NCI-H2196 treated with DMSO at 0.1 percent for 48 hours (cell line): ENCODE measurements around the gene PHF2.

Experiments used
- DNase-seq: peaks from one replicate; lab custom pipeline; 2025; ENCODE audit not compliant: unreplicated experiment; lab: John Stamatoyannopoulos, UW

PHF2 gene

GRCh38 chr9:93697352-93698139 is 121.2 kb downstream of the PHF2 start:
- no peak for DNase-seq

- no peak for DNase-seq
These were observed 121.9 kb downstream of the PHF2 start for GRCh38 chr9:93698140-93698908.

GRCh38 chr9:93699650-93700049 is 123.3 kb downstream of the PHF2 start:
- no peak for DNase-seq

GRCh38 chr9:93701494-93702218 is 125.3 kb downstream of the PHF2 start:
- DNase-seq: no peak

DNA sequence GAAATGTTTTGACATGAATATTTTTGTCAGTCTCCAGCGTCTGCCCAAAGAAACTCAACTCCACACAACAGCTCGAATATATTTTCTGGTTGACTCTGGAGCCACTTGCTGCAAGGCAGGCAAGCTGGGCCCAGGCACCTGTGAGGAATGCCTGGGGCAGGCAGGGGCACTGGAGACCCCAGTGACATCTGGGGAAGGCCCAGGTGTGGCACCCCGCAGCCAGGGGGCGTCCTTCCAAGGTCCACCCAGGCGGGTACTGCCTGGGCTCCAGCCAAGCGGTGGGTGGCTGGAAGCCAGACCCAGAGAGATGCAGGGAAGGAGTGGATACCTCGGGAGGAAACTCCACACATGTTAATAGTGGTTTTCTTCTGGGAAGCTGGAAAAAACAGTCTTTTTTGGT is 125.9 kb downstream of the PHF2 start:
- no peak for DNase-seq

DNA sequence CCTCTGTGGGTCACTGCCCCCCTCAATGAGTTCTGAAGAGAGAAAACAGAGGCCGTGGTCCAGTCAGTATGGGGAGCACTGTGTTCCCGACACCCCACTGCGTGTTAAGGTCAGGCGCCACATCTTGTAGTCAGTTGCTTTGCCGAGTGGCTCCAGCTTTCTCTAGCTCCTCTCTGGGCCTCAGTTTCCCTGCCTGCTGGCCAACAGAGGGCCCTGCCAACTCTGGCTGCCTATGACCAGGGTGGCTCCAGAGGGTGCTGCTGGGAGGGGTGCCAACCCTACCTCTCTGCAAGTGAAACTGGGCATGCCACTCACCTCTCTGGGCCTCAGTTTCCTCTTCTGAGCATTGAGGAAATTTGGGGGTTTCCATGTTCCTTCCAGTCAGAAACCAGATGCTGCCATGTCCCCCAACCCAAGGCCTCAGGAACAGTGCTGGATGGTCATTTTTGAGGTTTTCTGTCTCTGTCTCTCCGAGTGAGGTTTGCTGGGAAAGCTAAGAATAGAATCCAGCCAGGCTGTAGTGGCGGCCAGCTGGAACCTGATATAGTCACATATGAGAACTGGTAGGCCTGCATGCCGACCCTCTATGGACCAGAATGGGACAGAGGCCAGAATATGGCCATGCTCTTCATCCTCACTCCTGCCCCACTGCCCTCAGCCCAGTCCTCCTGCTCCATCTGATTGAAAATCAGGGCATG is 132.1 kb downstream of the PHF2 start:
- DNase-seq: no peak

- no peak for DNase-seq
These were observed 132.6 kb downstream of the PHF2 start for GRCh38 chr9:93708987-93709302.

GRCh38 chr9:93709600-93710369 is 133.4 kb downstream of the PHF2 start:
- DNase-seq: no peak

- no peak for DNase-seq
These were observed 134.0 kb downstream of the PHF2 start for GRCh38 chr9:93710370-93710723.

DNA sequence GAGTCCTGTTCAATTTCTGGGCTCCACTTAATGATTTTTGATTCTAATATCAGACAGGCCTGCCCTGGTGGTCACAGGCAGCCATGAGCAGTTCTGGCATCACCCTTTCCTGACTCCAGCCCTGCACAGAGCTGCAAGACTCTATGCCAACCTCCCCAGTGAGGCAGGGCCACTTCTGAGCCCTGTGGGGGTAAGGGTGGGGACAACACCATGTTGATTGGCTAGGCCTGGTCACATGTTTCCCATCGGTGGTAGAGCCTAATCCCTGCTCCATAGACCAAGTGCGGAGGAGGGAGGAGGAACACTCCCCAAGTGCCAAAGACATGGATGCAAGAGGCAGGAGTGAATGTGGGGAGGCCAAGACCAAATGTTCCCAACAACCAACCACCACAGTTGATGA is 134.6 kb downstream of the PHF2 start:
- DNase-seq: no peak

DNA sequence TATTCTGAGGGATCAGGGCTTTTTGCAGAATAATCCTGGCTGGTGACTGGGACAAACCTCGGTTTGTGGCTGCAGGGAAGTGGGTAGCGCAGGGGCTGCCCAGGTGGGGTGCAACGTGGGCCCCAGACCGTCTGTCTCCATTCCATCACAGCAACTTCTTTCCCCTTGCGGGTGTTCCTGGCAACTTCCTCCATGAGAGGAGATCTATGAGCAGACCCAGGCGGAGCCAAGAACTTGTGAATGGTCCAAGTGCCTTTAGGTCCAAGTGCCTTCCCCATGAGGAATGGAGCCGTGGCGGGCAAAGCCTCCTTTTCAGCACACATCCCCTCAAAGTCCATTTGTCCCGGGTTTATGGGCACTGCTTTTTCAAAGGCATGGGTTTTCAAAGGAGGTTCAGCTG is 136.5 kb downstream of the PHF2 start:
- no peak for DNase-seq

- no peak for DNase-seq
These were observed 137.3 kb downstream of the PHF2 start for GRCh38 chr9:93713716-93714115.

DNA sequence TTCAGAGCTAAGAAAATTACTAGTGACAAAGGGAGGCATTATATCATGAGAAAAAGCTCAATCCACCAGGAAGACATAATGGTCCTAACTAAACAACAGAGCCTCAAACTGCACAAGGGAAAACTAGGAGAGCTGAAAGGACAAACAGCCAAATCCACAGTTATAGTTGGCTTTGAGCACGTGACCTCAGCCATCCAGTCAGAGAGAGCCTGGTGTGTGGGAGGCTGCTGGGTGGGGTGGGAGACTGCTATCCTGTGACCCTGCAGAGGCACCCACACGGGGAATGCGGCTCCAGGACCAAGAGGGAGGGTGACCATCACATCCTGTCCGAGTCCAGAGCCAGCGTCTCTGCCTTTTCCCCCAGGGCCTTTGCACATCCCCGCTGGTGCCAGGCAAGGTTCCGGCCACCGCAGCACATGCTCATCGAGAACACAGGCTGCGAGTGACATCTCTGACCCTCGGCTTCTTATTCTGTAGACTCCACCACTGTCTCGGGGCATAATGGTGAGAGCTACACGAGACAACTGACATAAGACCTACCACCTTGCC is 145.1 kb downstream of the PHF2 start:
- DNase-seq: no peak

DNA sequence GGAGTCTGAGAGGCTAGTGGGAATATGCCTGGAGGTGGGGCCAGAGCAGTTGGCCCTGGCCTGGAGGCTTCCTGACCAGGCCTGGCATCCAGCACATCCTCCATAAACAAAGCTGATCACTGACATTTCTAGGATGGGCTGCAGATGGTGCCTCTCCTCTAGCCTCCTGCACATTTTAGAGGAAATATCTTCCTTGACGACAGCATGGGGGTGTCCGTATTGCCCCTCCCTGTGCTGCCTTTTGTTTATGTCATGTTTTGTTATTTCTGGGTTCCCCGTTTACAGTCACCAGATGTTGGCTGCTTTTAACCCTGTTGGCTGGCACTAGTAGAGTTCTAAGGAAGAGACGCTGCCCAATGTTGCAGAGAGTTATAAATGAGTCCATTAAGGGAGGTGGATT is 148.5 kb downstream of the PHF2 start:
- DNase-seq: no peak

- DNase-seq: no peak
These were observed 149.0 kb downstream of the PHF2 start for GRCh38 chr9:93725382-93725781.

GRCh38 chr9:93726147-93726546 is 149.8 kb downstream of the PHF2 start:
- DNase-seq: no peak
